Parathyroid adenoma (tissue), 2 donors: Measurements from ENCODE around the gene DYRK3.
A peak's percentile ranks its signal among the peaks of the same experiment; 100 is the strongest.

Source experiments
- H2AFZ ChIP-seq: fragments of 300-600 bp; sonication (generic); one replicate; pipeline ENCODE4 v1.7.0; 2017; ENCODE audit warnings: antibody characterized with exemption, mild to moderate bottlenecking
- H3K27ac ChIP-seq: fragments of 300-600 bp; sonication (generic); one replicate; pipeline ENCODE4 v1.7.0; 2017
- H3K27me3 ChIP-seq: fragments of 300-600 bp; sonication (generic); one replicate; pipeline ENCODE4 v1.7.0; 2017; ENCODE audit warnings: low read length; ENCODE audit not compliant: control insufficient read depth, insufficient read depth
- H3K36me3 ChIP-seq: fragments of 300-600 bp; sonication (generic); one replicate; pipeline ENCODE4 v1.7.0; 2017; ENCODE audit warnings: low read length; ENCODE audit not compliant: control insufficient read depth, insufficient read depth
- H3K4me1 ChIP-seq: fragments of 300-600 bp; sonication (generic); one replicate; pipeline ENCODE4 v1.7.0; 2017; ENCODE audit warnings: control low read depth
- H3K4me2 ChIP-seq: fragments of 300-600 bp; sonication (generic); one replicate; pipeline ENCODE4 v1.7.0; 2017; ENCODE audit warnings: low read length
- H3K4me3 ChIP-seq: fragments of 300-600 bp; sonication (generic); one replicate; pipeline ENCODE4 v1.7.0; 2017; ENCODE audit warnings: low read depth, low read length
- H3K79me2 ChIP-seq: fragments of 300-600 bp; sonication (generic); one replicate; pipeline ENCODE4 v1.7.0; 2017; ENCODE audit warnings: control low read depth
- H3K9ac ChIP-seq: fragments of 300-600 bp; sonication (generic); one replicate; pipeline ENCODE4 v1.7.0; 2017; ENCODE audit warnings: mild to moderate bottlenecking
- H3K9me3 ChIP-seq: fragments of 300-600 bp; sonication (generic); one replicate; pipeline ENCODE4 v1.7.0; 2017; ENCODE audit warnings: low read length; ENCODE audit not compliant: control insufficient read depth
- TF ChIP-seq, protein P1 (sequence below): fragments of 300-600 bp; sonication (generic); IDR thresholded peaks from one replicate; pipeline ENCODE4 v1.7.0; 2017; ENCODE audit warnings: antibody characterized with exemption, mild to moderate bottlenecking
- donor health status: primary hyperparathyroidism.

DYRK3 gene

DNA sequence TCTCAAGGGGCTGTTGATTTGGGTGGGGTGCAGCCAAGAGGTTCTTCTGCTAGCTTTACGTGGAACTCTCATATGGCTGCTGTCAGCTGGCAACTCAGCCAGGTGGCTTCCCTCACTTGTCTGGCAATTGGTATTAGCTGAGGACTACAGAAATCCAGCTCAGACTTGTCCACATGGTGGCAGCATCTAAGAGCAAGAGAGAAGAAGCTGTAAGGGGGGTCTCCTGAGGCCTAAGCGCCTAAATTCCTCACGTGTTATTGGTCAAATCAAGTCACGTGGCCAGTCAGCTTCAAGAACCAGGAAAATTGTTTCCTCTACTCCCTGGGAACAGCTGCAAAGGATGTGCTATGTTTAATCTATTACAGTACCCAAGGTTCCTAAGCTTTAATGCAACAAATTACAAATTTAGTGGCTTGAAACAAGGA, 4.2 kb upstream of the DYRK3 start:
- H3K79me2 ChIP-seq, result no peaks in the 10 kb centered on the region
- H2AFZ ChIP-seq, result no peak overlapping the region
- H3K27ac ChIP-seq, result no peak overlapping the region
- H3K36me3 ChIP-seq, result no peaks in the 10 kb centered on the region
- H3K9me3 ChIP-seq, result no peaks in the 10 kb centered on the region
- no peak overlapping the region for H3K4me2 ChIP-seq
- H3K4me1 ChIP-seq, result no peaks in the 10 kb centered on the region
- TF ChIP-seq, protein P1, sequence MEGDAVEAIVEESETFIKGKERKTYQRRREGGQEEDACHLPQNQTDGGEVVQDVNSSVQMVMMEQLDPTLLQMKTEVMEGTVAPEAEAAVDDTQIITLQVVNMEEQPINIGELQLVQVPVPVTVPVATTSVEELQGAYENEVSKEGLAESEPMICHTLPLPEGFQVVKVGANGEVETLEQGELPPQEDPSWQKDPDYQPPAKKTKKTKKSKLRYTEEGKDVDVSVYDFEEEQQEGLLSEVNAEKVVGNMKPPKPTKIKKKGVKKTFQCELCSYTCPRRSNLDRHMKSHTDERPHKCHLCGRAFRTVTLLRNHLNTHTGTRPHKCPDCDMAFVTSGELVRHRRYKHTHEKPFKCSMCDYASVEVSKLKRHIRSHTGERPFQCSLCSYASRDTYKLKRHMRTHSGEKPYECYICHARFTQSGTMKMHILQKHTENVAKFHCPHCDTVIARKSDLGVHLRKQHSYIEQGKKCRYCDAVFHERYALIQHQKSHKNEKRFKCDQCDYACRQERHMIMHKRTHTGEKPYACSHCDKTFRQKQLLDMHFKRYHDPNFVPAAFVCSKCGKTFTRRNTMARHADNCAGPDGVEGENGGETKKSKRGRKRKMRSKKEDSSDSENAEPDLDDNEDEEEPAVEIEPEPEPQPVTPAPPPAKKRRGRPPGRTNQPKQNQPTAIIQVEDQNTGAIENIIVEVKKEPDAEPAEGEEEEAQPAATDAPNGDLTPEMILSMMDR, result no peak
- no peak overlapping the region for H3K4me3 ChIP-seq
- H3K27me3 ChIP-seq, result no peaks in the 10 kb centered on the region
- H3K9ac ChIP-seq, result no peak overlapping the region

DNA sequence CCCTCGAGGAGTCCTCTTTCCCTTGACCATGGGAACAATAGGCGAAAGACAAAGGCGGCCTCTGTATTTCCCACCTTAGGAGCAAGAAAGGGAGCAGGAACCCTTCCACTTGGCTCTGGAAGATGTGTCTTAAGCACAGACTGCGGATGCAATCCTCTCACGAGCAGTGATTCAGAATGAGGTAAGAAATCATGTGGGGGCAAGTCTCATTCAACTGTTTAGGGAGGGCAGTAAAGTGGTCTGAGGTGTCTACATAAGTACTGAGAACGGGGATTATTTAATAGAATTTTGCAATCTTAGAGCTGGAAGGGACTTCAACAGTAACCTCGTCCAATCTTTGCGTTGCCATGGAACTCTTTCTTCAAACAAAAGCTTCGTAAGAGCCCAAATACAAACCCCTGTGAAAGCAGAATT, 1.6 kb upstream of the DYRK3 start:
- H3K27me3 ChIP-seq, result no peaks in the 10 kb centered on the region
- no peak overlapping the region for H3K27ac ChIP-seq
- no peak overlapping the region for H3K9ac ChIP-seq

GRCh38 chr1:206634365-206635079, 814 bp upstream of the DYRK3 start:
- Histone ChIP-seq H3K4me1 (no peaks in the 10 kb centered on the region), H3K9ac (no peak overlapping the region), H3K27me3 (no peaks in the 10 kb centered on the region), H3K79me2 (no peaks in the 10 kb centered on the region), H3K36me3 (no peaks in the 10 kb centered on the region), H2AFZ (peak overlapping the region; percentile 85), H3K27ac (peak overlapping the region; percentile 6), H3K4me3 (peak overlapping the region; percentile 88), H3K9me3 (no peaks in the 10 kb centered on the region), H3K4me2 (peak overlapping the region; percentile 77)
- TF ChIP-seq, protein P1, result peak; percentile 67

More for the DNA sequence above, 1.6 kb upstream of the DYRK3 start:
- TF ChIP-seq, protein P1, result no peak
- Histone ChIP-seq H3K4me2 (no peak overlapping the region), H2AFZ (no peak overlapping the region), H3K4me1 (no peaks in the 10 kb centered on the region), H3K4me3 (no peak overlapping the region), H3K79me2 (no peaks in the 10 kb centered on the region), H3K36me3 (no peaks in the 10 kb centered on the region), H3K9me3 (no peaks in the 10 kb centered on the region)

DNA sequence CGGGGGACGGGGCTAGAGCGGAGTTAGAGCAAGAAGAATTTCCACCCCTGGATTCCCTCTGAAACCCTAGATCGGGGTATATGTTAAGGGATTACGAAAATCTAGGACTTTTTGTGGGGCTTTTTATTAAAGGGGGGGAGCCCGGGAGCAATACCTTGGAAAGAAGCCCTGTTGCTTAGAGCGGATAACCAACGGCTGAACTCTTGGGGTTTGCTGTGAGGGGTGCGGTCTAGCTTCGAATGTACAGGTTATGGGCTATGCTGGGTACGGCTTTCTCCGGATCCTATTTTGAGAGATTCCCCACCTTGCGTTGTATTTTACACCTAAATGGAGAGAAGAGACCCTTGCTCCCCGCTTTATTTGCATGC, 626 bp downstream of the DYRK3 start:
- Histone ChIP-seq H3K4me1 (no peaks in the 10 kb centered on the region), H3K4me3 (peak overlapping the region; percentile 88), H3K79me2 (no peaks in the 10 kb centered on the region), H3K27me3 (no peaks in the 10 kb centered on the region), H3K4me2 (peak overlapping the region; percentile 77), H3K9ac (no peak overlapping the region), H2AFZ (peak overlapping the region; percentile 85), H3K27ac (peak overlapping the region; percentile 32), H3K36me3 (no peaks in the 10 kb centered on the region), H3K9me3 (no peaks in the 10 kb centered on the region)
- TF ChIP-seq, protein P1, result no peak

- H3K36me3 ChIP-seq, result no peaks in the 10 kb centered on the region
- H3K27ac ChIP-seq, result no peak overlapping the region
- no peak overlapping the region for H2AFZ ChIP-seq
- TF ChIP-seq, protein P1, result no peak
- no peaks in the 10 kb centered on the region for H3K27me3 ChIP-seq
- peak overlapping the region; percentile 88 for H3K4me3 ChIP-seq
- H3K4me2 ChIP-seq, result peak overlapping the region; percentile 77
- H3K4me1 ChIP-seq, result no peaks in the 10 kb centered on the region
- no peak overlapping the region for H3K9ac ChIP-seq
- no peaks in the 10 kb centered on the region for H3K79me2 ChIP-seq
- H3K9me3 ChIP-seq, result no peaks in the 10 kb centered on the region
Measured at GRCh38 chr1:206636671-206637070, 1.3 kb downstream of the DYRK3 start.
